RCC 7860 (cell line): ENCODE results near the gene RFX7.
A peak's percentile ranks its signal among the peaks of the same experiment; 100 is the strongest.

Source experiments
- DNase-seq: peaks from one replicate; pipeline ENCODE4 v3.0.0-alpha.2; 2015; ENCODE audit warnings: low spot score
- FAIRE-seq: peaks from 2 replicates; lab custom pipeline; 2012; peaks lifted over from hg19 to GRCh38; lab: Jason Lieb, UNC

Gene RFX7

GRCh38 chr15:56052395-56053045 lies 191.2 kb downstream of the RFX7 start:
- FAIRE-seq = peak; percentile 86
- peak; percentile 60 for DNase-seq

GRCh38 chr15:56051676-56052075 lies 192.0 kb downstream of the RFX7 start:
- DNase-seq = no peak
- no peak for FAIRE-seq

GRCh38 chr15:56049577-56049976 lies 194.1 kb downstream of the RFX7 start:
- no peak for FAIRE-seq
- no peak for DNase-seq

- DNase-seq = peak; percentile 29
- no peak for FAIRE-seq
Observed at GRCh38 chr15:56047354-56047753, 196.3 kb downstream of the RFX7 start.

- DNase-seq (no peak), FAIRE-seq (no peak)
Observed at GRCh38 chr15:56045068-56045748, 198.5 kb downstream of the RFX7 start.

DNA sequence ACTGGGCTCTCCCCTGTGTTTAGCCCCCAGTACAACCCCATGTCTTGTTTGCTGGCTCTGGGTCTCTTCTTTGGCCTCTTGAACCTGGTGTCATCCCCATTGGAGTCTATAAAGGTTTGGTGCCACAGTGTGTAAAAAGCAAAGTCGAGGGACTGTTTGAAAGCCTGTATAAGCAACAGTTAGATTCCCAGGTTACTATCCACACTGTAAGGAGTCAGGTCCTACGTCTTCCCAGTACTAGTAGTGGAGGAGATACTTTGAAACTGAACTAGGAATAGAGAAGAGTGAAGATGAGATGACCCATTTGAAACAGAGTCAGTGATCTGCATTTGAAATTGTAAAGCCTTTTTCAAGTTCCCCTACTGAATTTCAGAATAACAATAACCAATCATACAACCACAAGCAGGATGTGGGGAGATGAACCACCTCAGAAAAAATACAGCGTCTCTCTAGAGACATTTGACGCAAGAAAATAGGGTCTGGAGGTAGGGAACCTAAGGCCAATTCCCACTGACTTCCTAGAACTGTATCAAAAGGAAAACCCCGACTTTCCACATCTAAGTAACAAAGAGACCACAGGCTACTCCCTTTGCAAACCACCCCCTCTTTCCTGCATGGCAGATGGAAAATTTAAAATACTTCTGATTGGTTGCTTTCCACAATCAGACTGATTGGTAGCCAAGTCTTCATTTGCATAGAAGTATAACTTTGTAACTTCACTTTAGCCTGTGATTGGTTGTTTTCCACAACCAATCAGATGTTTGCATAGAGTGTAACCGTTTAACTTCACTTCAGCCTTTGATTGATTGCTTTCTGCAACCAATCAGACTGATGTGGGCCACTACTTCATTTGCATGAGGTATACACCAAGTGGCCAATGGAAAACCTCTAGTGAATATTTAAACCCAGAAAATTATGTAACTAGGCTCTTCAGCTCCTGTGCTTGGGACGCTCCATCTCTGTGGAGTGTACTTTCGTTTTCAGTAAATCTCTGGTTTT lies 200.4 kb downstream of the RFX7 start:
- DNase-seq = no peak
- no peak for FAIRE-seq

DNA sequence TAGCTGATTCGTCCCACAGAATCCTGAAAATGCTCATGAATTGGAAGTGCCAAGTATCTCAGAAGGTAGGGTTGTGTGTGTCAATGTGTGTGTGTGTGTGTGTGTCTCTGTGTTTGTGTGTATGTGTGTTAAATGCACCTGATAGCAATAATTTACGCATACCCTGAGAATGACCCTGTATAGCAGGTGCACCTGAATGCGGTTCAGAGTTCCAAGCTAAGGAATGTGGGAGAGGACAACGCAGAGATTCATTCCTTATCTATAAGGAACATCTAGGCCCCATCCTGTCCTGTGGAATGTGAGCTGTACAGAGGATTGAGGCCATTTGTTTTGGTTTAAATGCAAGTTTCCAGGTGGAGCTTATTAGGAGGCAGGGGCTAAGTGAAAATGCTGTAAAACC lies 201.2 kb downstream of the RFX7 start:
- no peak for DNase-seq
- FAIRE-seq = no peak

GRCh38 chr15:56042031-56042430 lies 201.6 kb downstream of the RFX7 start:
- no peak for DNase-seq
- no peak for FAIRE-seq

DNA sequence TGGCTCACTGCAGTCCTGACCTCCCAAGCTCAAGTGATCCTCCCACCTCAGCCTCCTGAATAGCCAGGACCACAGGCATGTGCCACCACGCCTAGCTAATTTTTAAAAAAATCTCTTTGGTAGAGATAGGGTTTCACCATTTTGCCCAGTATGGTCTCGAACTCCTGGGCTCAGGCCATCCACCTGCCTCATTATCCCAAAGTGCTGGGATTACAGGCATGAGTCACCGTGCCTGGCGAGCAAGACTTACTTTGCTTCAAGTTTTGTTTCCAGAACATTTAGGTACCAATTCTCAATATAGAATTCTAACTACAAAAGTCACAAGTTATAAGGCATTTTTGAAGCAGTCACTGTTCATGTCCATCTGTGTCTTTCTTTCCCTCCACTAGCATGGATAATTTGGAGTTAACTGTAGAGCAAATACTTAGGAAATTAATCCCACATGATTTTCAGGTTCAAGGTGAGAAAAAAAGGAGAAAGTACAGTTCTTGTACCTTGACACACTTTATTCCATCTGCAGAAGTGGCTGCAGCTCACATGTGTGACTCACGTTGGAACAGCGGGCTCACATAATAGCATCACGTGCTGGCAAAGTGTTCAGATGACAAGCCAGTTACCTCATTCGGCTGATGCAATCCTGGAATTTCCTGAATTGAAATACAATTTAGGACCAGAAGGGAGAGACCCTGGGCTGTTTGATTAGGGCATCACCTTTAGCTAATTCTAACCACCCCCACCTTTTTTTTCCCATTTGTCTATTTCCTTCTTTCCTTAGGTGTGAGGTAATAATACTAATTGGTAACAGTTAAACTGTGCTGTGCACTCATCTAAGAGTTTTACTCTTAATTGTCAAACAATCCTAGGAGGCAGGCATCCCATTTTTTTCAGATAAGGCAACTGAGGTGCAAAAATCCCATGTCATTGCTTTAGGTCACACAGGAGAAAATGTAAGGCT lies 203.3 kb downstream of the RFX7 start:
- peak; percentile 89 for DNase-seq
- peak; percentile 84 for FAIRE-seq

GRCh38 chr15:56038707-56039106 lies 205.0 kb downstream of the RFX7 start:
- no peak for DNase-seq
- FAIRE-seq = no peak

DNA sequence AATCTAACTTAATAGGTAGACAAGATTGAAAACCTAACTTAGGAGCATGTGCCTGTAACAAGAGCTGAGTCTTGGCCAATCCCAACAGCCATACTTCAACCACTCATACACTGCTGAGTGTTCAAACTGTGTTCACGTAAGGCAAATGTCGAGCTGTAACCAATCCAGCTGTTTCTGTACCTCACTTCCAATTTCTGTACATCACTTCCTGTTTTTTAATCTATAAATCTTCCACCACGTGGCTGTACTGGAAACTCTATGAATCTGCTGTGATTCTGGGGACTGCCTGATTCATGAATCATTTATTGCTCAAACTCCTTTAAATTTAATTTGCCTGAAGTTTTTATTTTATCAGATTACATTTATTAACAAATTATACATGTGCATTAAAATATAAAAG lies 205.7 kb downstream of the RFX7 start:
- FAIRE-seq (no peak), DNase-seq (no peak)
